DMS53 treated with DMSO at 0.1 percent for 48 hours (cell line): Measurements from ENCODE around the gene PLAU.
"Not testable (repeated sequence)": the region's sequence is repeated elsewhere in the genome, so short reads cannot be mapped to it uniquely, and the experiment has no call there.

Experiments used
- DNase-seq: peaks from one replicate; lab custom pipeline; 2025; ENCODE audit not compliant: unreplicated experiment; lab: John Stamatoyannopoulos, UW

PLAU gene

DNA sequence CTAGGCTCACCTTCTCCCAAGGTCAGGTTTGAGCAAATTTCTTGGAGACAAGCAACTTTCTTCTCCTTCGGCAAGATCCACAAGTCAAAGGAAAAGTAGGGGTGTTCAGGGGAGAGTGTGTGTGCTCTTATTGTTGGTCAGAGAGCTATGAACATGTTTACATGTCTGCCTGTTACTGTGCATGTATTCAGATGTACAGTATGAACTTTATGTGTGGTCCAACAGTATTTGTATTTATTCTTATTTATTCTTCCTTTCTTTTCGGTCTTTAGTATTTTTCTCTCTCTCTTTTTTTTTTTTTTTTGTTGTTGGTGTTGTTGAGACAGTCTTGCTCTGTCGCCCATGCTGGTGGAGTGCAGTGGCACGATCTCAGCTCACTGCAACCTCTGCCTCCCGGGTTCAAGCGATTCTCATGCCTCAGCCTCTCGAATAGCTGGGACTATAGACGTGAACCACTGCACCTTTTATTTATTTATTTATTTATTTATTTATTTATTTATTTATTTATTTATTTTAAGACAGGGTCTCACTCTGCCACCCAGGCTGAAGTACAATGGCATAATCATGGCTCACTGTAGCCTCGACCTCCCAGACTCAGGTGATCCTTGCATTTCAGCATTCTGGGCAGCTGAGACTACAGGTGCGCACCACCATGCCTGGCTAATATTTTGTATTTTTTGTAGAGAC is 38.2 kb downstream of the PLAU start:
- DNase-seq, result no peak

DNA sequence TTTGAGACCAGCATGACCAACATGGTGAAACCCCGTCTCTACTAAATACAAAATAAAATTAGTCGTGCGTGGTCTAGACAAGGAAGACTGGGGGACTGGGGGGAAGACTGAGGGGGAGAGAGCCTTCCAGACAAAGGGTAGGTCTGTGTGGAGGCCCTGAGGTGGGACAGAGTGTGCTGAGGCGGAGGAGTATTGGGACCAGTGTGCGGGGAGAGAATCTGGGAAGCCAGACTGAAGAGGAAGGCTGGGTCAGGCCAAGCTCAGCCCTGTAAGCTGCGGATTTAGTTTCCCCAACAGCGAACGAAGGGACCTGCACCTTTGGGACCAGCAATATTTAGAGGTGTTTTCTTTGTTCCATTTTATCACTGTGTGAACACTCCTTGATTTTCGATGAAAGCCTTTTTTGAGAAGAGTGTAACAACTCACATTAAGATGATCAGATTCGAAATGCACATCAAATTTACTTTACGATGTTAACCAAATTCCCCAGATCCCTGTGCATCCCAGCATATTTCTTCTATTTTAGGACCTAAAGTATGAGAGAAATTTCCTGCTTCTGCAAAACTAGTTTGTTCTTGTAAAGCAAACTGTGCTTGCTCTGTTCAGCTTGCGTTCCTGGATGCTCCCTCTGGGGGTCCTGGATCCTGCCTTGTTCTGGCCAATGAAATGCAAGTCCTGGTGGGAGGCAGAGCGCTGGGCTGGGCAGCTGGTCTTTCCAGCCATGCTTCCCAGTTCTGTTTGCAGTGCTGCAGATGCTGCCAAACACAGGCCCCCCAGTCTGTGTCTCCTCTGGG is 39.4 kb downstream of the PLAU start:
- DNase-seq, result no peak

GRCh38 chr10:73953665-73954064 is 42.7 kb downstream of the PLAU start:
- DNase-seq, result no peak

DNA sequence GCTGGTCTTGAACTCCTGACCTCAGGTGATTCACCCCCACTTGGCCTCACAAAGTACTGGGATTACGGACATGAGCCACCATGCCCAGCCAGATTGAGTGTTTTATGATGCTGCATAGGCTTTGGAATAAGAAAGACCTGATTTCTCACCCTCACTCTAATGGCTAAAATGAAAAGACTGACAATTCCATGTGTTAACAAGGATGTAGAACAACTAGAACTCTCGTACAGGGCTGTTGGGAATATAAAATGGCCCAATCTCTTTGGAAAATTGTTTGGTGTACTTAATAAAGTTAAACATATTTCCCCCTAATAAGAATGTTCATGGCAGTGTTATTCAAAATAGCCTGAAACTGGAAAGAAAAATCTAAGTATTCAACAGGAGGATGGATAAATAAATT is 43.8 kb downstream of the PLAU start:
- DNase-seq, result no peak

GRCh38 chr10:73955719-73956118 is 44.8 kb downstream of the PLAU start:
- no peak for DNase-seq

- no peak for DNase-seq
Measured at GRCh38 chr10:73956476-73957359, 45.8 kb downstream of the PLAU start.

GRCh38 chr10:73959484-73960243 is 48.7 kb downstream of the PLAU start:
- no peak for DNase-seq

GRCh38 chr10:73962386-73962785 is 51.5 kb downstream of the PLAU start:
- no peak for DNase-seq

DNA sequence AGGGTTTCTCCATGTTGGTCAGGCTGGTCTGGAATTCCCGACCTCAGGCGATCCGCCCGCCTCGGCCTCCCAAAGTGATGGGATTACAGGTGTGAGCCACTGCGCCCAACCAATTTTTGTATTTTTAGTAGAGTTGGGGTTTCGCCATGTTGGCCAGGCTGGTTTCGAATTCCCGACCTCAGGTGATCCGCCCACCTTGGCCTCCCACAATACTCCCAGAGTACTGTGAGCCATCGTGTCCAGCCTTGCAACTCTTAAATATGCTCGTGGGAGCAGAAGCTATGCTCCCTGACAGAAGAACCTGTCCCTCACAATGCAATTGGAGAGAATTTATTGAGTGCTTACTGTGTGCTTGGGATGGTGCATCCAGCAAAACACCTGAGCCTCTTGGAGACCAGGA is 52.6 kb downstream of the PLAU start:
- not testable (repeated sequence) for DNase-seq

DNA sequence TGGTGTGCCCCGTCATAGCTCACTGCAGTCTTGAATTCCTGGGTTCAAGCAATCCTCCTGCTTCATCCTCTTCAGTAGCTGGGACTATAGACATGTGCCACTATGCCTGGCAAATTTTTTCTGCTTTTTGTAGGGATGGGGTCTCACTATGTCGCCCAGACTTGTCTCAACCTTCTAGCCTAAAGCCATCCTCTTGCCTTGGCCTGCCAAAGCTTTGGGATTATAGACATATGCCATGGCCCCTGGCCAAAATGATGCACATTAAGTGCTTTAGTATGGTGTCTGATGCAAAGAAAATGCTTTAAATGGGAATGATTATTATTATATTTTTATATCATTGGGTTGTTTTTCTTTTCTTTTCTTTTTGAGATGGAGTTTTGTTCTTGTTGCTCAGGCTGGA is 53.8 kb downstream of the PLAU start:
- no peak for DNase-seq

- DNase-seq, result not testable (repeated sequence)
Measured at GRCh38 chr10:73965267-73965889, 54.4 kb downstream of the PLAU start.

DNA sequence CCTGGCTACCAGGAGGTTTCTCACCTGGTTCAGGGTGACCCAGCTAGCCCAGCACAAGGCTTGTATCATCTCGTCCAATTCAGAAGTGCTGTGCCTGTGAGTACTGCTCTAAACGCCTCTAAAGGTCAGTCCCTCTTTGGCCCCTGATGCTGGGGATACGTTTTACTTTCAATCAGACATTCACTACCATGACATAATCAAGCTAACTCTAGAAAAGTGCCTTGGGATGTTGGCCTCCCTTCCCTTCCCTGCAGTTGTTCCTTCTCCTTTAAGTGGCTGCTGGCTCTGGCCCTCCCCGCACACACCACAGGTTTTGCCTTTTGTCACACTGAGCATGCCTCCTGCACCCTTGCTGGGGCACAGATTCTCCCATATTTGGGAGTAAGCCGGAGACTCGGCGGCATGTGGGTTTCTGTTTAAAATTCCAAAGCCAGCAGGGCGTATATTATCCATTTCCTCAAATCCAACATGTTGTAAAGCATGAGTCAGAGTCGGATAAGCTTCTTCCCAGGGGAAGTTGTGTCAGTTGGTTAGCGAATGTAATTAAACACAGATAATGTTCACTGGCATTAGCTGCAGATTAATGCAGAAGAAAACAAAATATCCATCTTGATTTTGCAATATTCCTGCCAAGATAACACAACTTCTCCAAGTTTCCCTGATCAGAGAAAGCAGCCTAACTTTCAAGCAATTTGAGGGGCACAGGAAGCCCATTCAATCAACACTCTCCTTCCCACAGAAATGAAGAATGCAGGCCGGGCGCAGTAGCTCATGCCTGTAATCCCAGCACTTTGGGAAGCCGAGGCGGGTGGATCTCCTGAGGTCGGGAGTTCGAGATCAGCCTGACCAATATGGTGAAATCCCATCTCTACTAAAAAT is 55.2 kb downstream of the PLAU start:
- DNase-seq, result no peak

DNA sequence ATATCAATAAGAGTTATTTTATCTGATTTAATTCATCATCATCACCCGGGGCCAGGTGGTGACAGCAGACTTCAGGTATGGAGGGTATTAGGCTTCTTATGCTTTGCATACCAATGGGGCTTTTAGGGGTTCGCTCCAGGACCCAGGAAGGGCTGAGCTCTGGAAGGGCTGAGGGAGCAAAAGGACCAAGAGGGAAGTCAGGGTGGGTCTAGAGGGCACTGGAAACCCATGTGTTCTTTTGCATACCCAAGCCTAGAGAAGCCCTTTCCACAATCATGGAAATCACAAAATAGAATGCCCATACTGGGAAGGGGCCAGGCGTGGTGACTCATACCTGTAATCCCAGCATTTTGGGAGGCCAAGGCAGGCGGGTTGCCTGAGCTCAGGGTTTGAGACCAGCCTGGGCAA is 56.1 kb downstream of the PLAU start:
- no peak for DNase-seq
